Activated CD4-positive, alpha-beta memory T cell treated with anti-CD3 and anti-CD28 coated beads for 36 hours (primary cell): Measurements from ENCODE around the gene LOXL3. TPM values are rescaled to one million over a fixed set of nuclear protein-coding genes. Genes with fewer than 3 reads are reported as not detected.

Source experiments
- CTCF ChIA-PET: fragments of 350-600 bp; sonication (Branson Sonifier 250); formaldehyde crosslinking; loops from one replicate; lab custom pipeline; 2021; ENCODE audit warnings: antibody characterized with exemption, inconsistent platforms; lab: Charles Lee
- POLR2A ChIA-PET: fragments of 350-600 bp; sonication (Branson Sonifier 250); formaldehyde crosslinking; loops from one replicate; lab custom pipeline; 2021; ENCODE audit warnings: antibody characterized with exemption; lab: Charles Lee
- DNase-seq: peaks from one replicate; pipeline ENCODE4 v3.0.0-alpha.2; 2020
- H3K27ac Mint-ChIP-seq: one replicate; pipeline ENCODE4 v1.8.0; 2021; ENCODE audit warnings: mixed read lengths
- H3K27me3 Mint-ChIP-seq: one replicate; pipeline ENCODE4 v1.8.0; 2021; ENCODE audit warnings: mixed read lengths
- H3K36me3 Mint-ChIP-seq: one replicate; pipeline ENCODE4 v1.8.0; 2021; ENCODE audit warnings: mixed read lengths
- H3K4me1 Mint-ChIP-seq: one replicate; pipeline ENCODE4 v1.8.0; 2021; ENCODE audit warnings: low read depth, mixed read lengths
- H3K4me3 Mint-ChIP-seq: one replicate; pipeline ENCODE4 v1.8.0; 2021; ENCODE audit warnings: mild to moderate bottlenecking, mixed read lengths
- H3K9me3 Mint-ChIP-seq: one replicate; pipeline ENCODE4 v1.8.0; 2021; ENCODE audit warnings: mixed read lengths
- intact Hi-C: fragments of 100-400 bp; cut with micrococcal nuclease; formaldehyde crosslinking; loops from one replicate; pipeline ENCODE4 v1.15.1; 2023
- total RNA-seq, 2 experiments: library from RNA; stranded (reverse); gene quantifications; one replicate each; pipeline ENCODE4 v1.2.3, GENCODE V29; 2021

Gene LOXL3
- total RNA-seq, 2 experiments from 2014 or later, result 0.90 to 1.1 TPM

GRCh38 chr2:74502720-74503505 lies 50.8 kb downstream of the LOXL3 start:
- Mint-ChIP-seq H3K9me3 (no peaks in the 10 kb centered on the region), H3K4me1 (peaks cover 48% of the 10 kb centered on the region), H3K4me3 (peak overlapping the region; percentile 65), H3K27ac (no peak overlapping the region), H3K36me3 (peaks cover 30% of the 10 kb centered on the region), H3K27me3 (peaks cover 63% of the 10 kb centered on the region)
- peak; percentile 71 for DNase-seq
- intact Hi-C loops, result no loop called here
- ChIA-PET CTCF (interaction anchor here (0.8 to 3.7 kb wide), 4 partner anchors 9 to 85 kb away, joined by 4 to 15 read pairs (median 5); partner anchors contain the start of genes CCDC142 and TTC31), POLR2A (interaction anchor here (1.5 to 1.9 kb wide), 2 partner anchors 14 to 24 kb away, joined by 4 to 6 read pairs; partner anchors contain the start of gene DQX1)

DNA sequence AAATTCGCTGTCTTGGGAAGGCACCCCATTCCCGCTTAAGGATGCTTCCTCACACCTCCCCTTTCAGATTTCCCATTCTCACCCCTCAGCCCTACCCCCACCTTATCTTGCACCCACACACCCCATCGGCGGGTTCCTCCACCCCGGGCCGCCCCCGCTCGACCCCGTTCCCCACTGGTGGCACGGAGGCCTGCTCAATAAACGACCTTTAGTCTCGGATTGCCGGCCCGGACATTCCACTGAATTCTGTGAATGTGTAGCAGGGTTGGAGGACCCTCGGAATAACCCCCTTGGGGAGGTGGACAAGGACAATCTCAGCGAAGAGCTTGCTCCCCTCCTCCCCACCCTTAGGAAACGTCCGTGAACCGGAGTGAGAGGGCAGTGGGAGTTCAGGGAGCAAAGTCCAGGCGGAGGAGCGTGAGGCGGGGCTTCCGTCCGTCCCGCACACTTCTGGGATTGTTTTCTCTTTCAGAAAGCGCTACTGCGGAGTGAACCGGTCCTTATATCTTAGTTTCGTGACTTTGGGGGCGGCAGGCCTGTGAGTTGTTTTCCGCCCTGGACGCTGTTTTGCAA lies 51.5 kb downstream of the LOXL3 start:
- Mint-ChIP-seq H3K4me1 (peaks cover 54% of the 10 kb centered on the region), H3K27ac (no peak overlapping the region), H3K36me3 (peaks cover 27% of the 10 kb centered on the region), H3K9me3 (no peaks in the 10 kb centered on the region), H3K4me3 (peak overlapping the region; percentile 65), H3K27me3 (peaks cover 63% of the 10 kb centered on the region)
- ChIA-PET CTCF (interaction anchor here (1.7 to 3.7 kb wide), 3 partner anchors 20 to 86 kb away, joined by 4 to 15 read pairs (median 9); partner anchors contain the start of genes CCDC142 and TTC31), POLR2A (interaction anchor here (0.7 kb wide), 1 partner anchor 8 kb away, joined by 3 read pairs; no protein-coding TSS in a partner anchor)
- intact Hi-C loops, result no loop called here
- DNase-seq, result no peak

DNA sequence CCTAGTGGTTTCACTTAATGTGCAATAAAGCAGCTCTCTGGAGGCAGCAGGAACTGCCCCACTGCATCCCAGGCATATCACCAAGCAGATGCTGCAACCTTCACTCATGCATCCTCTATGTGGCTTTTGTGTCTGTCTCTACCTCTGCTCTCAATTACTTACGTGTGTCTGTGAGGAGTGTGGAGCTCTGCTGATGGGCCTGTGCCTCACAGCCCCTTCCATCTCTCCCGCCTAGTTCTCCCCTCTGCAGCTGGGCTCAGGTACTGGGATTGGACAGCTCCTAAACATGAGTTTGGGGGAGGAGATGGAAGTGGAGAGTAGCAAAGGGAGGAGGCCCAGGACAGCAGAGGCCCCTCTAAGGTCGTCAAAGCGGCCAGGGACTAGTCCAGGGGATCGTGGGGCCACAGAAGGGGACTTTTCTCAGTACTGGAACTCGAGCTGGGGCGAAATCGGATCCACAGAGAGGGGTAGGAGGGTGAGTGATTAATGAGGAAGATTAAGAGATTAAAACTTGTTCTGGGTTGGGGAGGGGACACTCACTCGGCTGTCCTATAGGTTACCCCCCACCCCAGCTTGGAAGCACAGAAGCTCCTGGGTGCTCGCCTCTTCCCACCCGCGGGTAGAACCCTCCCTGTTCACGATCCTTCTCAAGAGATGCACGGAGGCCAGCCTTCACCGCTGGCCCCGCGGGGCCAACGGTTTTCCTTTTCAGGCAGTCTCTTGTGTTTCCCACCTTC lies 52.2 kb downstream of the LOXL3 start:
- no peak for DNase-seq
- H3K27ac Mint-ChIP-seq, result no peak overlapping the region
- no peaks in the 10 kb centered on the region for H3K9me3 Mint-ChIP-seq
- H3K36me3 Mint-ChIP-seq, result peaks cover 23% of the 10 kb centered on the region
- H3K4me1 Mint-ChIP-seq, result peaks cover 49% of the 10 kb centered on the region
- ChIA-PET POLR2A (interaction anchor here (0.7 kb wide), 1 partner anchor 9 kb away, joined by 3 read pairs; no protein-coding TSS in a partner anchor), CTCF (interaction anchor here (0.7 to 3.7 kb wide), 4 partner anchors 17 to 86 kb away, joined by 3 to 15 read pairs (median 6); partner anchors contain the start of genes CCDC142 and TTC31)
- intact Hi-C loops, result no loop called here
- peaks cover 63% of the 10 kb centered on the region for H3K27me3 Mint-ChIP-seq
- H3K4me3 Mint-ChIP-seq, result peak overlapping the region; percentile 65

- peaks cover 18% of the 10 kb centered on the region for H3K36me3 Mint-ChIP-seq
- ChIA-PET POLR2A (interaction anchor here (1.1 to 1.4 kb wide), 3 partner anchors 16 to 41 kb away, joined by 3 to 4 read pairs (median 3); partner anchors contain the start of gene CCDC142), CTCF (interaction anchor here (1.2 to 3.7 kb wide), 3 partner anchors 18 to 87 kb away, joined by 4 to 15 read pairs (median 9); partner anchors contain the start of genes CCDC142 and TTC31)
- DNase-seq, result no peak
- H3K27me3 Mint-ChIP-seq, result peaks cover 63% of the 10 kb centered on the region
- intact Hi-C loops, result no loop called here
- H3K4me1 Mint-ChIP-seq, result peaks cover 47% of the 10 kb centered on the region
- no peak overlapping the region for H3K27ac Mint-ChIP-seq
- no peaks in the 10 kb centered on the region for H3K9me3 Mint-ChIP-seq
- H3K4me3 Mint-ChIP-seq, result no peak overlapping the region
Measured at GRCh38 chr2:74500578-74500946, 53.2 kb downstream of the LOXL3 start.

- no peak overlapping the region for H3K4me3 Mint-ChIP-seq
- H3K27me3 Mint-ChIP-seq, result peaks cover 63% of the 10 kb centered on the region
- peaks cover 46% of the 10 kb centered on the region for H3K4me1 Mint-ChIP-seq
- H3K36me3 Mint-ChIP-seq, result peaks cover 13% of the 10 kb centered on the region
- H3K27ac Mint-ChIP-seq, result no peak overlapping the region
- intact Hi-C loops, result loop anchor here (5.0 kb wide), 1 partner anchor 32 kb away; no protein-coding TSS in a partner anchor
- no peaks in the 10 kb centered on the region for H3K9me3 Mint-ChIP-seq
- ChIA-PET CTCF (interaction anchor here (0.8 to 2.0 kb wide), 3 partner anchors 17 to 87 kb away, joined by 3 to 9 read pairs (median 4); partner anchors contain the start of genes CCDC142 and TTC31), POLR2A (interaction anchor here (1.1 to 1.4 kb wide), 3 partner anchors 16 to 40 kb away, joined by 3 to 4 read pairs (median 3); partner anchors contain the start of gene CCDC142)
- no peak for DNase-seq
Measured at GRCh38 chr2:74499940-74500577, 53.7 kb downstream of the LOXL3 start.

GRCh38 chr2:74499267-74499939 lies 54.3 kb downstream of the LOXL3 start, which contains the start of gene LBX2:
Gene LBX2, minus strand, starts transcription at chr2:74499603. Its CDS starts 66 bp downstream, at chr2:74499537.
- Mint-ChIP-seq H3K36me3 (peaks cover 6% of the 10 kb centered on the region), H3K27me3 (peaks cover 58% of the 10 kb centered on the region), H3K9me3 (no peaks in the 10 kb centered on the region), H3K27ac (no peak within 1 kb of the TSS), H3K4me1 (peaks cover 41% of the 10 kb centered on the region), H3K4me3 (peak within 1 kb of the TSS; percentile 75)
- ChIA-PET CTCF (interaction anchor here (0.8 to 1.7 kb wide), 3 partner anchors 16 to 90 kb away, joined by 3 to 4 read pairs (median 3); partner anchors contain the start of genes CCDC142 and TTC31), POLR2A (interaction anchor here (1.1 to 1.4 kb wide), 2 partner anchors 17 to 40 kb away, joined by 3 read pairs; partner anchors contain the start of gene CCDC142)
- peak; percentile 49 for DNase-seq
- intact Hi-C loops, result loop anchor here (5.0 kb wide), 1 partner anchor 33 kb away; no protein-coding TSS in a partner anchor

GRCh38 chr2:74498500-74499266 lies 55.1 kb downstream of the LOXL3 start:
- no peaks in the 10 kb centered on the region for H3K9me3 Mint-ChIP-seq
- ChIA-PET CTCF (interaction anchor here (0.9 to 1.7 kb wide), 3 partner anchors 16 to 91 kb away, joined by 3 to 7 read pairs (median 3); partner anchors contain the start of genes CCDC142 and TTC31), POLR2A (interaction anchor here (1.0 to 1.3 kb wide), 3 partner anchors 15 to 31 kb away, joined by 3 to 5 read pairs (median 5); partner anchors contain the start of genes AUP1, CCDC142, HTRA2 and TTC31)
- peaks cover 51% of the 10 kb centered on the region for H3K27me3 Mint-ChIP-seq
- intact Hi-C loops, result loop anchor here (1.0 to 5.0 kb wide), 3 partner anchors 15 to 34 kb away; partner anchors contain the start of gene TTC31
- H3K27ac Mint-ChIP-seq, result peak overlapping the region; percentile 20
- DNase-seq, result peak; percentile 58
- H3K4me3 Mint-ChIP-seq, result peak overlapping the region; percentile 75
- H3K4me1 Mint-ChIP-seq, result peaks cover 35% of the 10 kb centered on the region
- peaks cover under 1% of the 10 kb centered on the region for H3K36me3 Mint-ChIP-seq

DNA sequence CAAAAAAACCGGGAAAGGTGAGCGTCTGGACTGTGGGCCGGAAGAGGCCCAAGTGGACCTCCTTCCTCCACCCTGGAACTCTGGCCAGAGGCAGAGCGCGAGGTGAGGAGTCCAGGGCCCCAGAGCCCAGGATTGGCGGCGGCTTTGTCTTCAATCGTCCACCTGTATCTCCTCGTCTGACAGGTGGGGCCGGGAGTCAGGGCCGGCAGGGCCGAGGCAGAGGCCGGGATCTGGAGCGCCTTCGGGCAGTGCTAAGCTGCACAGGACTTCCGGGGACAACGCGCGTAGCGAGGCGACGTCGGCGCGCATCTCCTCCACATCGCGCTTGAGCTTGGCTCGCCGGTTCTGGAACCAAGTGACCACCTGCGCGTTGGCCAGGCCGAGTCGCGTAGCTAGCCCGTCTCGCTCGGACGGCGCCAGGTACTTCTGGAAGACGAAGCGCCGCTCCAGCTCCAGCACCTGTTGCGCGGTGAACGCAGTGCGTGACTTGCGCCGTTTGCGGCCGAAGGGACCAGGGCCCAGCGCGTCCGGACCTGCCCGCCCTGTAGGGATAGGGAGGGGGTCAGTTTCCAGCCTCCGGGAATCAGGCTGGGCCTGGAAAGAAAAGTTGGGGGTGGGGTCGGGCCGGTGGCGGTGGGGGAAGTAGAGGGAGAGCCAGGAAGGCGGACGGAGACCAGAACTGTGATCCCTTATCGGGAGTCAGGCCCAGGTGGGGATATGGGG lies 55.8 kb downstream of the LOXL3 start:
- Mint-ChIP-seq H3K27ac (peak overlapping the region; percentile 20), H3K4me3 (peak overlapping the region; percentile 75), H3K4me1 (peaks cover 28% of the 10 kb centered on the region), H3K9me3 (no peaks in the 10 kb centered on the region), H3K27me3 (peaks cover 45% of the 10 kb centered on the region), H3K36me3 (peaks cover 3% of the 10 kb centered on the region)
- CTCF ChIA-PET, result interaction anchor here (0.9 to 1.7 kb wide), 3 partner anchors 15 to 92 kb away, joined by 3 to 7 read pairs (median 3); partner anchors contain the start of genes CCDC142 and TTC31
- peak; percentile 42 for DNase-seq
- POLR2A ChIA-PET, result interaction anchor here (1.0 to 1.8 kb wide), 4 partner anchors 9 to 31 kb away, joined by 3 to 6 read pairs (median 5); partner anchors contain the start of genes AUP1, CCDC142, HTRA2 and PCGF1
- intact Hi-C loops, result loop anchor here (1.0 to 5.0 kb wide), 3 partner anchors 15 to 34 kb away; partner anchors contain the start of gene TTC31
